GM18867 (cell line): Measurements from ENCODE around the gene CCDC6.
"Not testable (repeated sequence)": the region's sequence is repeated elsewhere in the genome, so short reads cannot be mapped to it uniquely, and the experiment has no call there.

Experiments
- ATAC-seq: cut with Tn5 transposase; IDR thresholded peaks from one replicate; pipeline ENCODE4 v1.9.1; 2021; ENCODE audit warnings: mild to moderate bottlenecking, moderate library complexity; ENCODE audit not compliant: unreplicated experiment

Gene CCDC6

DNA sequence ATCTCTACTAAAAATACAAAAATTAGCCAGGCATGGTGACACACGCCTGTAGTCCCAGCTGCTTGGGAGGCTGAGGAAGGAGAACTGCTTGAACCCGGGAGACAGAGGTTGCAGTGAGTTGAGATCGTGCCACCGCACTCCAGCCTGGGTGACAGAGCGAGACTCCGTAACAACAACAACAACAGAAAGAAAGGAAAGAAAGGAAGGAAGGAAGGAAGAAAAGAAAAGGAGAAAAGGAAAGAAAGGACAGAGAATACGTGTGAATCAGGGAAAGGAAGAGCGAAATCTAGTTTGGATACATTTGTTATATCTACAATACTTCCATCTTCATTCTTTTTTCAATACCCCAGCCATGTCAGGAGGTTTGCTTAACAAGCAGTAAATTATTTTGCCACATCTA lies 21.5 kb downstream of the CCDC6 start:
- not testable (repeated sequence) for ATAC-seq

DNA sequence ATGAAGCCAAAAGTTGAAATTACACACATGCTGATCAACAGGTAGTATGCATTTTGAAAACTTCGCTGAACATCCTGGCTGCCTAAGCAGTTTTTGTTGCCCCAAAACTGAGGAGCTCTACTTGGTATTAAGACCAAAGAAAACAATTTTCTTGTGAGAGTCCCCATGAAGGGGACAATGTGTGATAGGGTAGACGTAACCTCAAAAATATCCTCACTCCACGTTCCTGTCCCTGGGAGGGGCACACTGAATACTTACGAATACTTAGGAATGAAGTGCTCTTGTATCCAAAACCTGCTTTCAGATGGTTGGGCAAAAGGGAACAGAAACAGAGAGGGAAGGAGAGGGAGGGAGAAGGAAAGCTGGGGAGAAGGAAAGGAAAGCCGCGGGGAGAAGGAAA lies 24.7 kb downstream of the CCDC6 start:
- ATAC-seq: no peak

DNA sequence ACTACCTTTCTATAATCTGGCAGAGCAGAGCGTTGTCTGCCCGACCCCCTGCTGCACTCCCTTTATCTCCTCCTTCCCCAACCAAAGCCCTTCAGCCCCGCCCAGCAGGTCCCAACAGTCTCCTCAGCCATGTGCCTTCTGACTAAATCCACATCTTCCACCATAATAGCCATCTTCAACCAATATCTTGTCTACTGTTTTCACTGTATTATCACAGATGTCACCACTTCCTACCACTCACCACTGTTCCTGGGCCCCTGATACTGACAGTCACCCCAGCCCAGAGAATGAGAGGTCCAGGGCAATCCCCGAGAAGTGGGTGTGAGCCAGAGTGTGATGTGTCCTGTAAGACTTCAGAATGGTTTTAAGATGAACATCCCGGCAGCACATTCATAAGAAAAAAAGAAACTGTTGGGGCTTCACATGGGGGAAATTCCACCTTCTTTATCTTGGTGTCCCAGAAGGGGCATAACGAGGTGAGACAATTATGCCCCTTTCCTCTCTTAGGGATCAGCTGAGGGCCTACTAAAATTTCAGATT lies 25.3 kb downstream of the CCDC6 start:
- ATAC-seq: peak; percentile 63

DNA sequence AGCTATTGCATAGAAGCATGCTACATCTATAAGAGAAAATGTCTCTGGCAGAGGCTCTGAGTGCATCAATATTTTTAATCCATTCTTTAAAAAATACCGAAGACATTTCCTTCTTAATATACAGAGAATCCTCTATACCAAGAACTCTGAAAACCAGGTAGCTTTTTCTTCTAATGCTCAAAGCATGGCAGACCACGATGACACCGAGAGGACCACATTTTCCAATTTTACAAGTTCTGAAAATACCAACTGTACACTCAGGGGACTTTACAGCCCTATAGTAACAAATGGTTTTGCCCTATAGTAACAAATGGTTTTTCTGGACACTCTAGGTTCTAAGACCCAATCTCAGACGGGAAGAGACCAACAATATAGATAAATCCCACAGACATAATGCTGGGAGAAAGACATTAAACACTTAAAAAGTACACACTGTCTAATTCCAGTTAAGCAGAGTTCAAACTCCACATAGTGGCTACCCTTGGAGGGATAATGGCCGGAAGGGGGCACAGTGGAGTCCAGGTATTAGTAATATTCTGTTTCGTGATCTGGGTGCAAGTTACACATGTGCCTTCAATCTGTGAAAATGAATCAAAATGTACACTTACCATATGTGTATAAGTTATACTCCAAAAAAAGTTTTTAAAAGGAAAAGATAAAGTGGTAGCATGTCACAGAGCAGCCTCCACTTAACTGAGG lies 26.2 kb downstream of the CCDC6 start:
- ATAC-seq: no peak

DNA sequence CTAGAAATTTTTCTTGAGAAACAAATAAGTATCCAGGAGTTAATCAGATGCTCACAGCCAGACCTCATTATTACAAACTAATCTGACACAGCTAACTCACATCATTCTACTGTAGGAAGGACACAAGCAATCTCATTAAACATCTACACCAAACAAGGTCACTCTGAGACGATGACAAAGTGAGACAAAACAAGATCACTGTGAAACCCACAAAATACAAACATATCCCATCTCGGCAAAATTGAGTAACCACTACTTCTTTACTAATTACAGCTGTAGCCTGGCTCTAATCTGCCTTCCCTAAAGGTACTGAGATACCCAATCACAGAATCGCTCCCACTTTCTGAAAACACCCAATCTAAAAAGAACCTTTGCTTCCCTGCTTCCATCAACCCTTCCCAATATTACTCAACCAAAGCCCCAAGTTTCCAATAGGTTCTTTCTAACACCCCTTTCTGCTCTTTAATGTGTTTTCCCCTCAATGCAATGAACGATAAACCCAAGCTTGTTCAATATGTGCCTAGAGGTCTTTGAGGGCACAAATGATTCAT lies 26.9 kb downstream of the CCDC6 start:
- peak; percentile 61 for ATAC-seq

DNA sequence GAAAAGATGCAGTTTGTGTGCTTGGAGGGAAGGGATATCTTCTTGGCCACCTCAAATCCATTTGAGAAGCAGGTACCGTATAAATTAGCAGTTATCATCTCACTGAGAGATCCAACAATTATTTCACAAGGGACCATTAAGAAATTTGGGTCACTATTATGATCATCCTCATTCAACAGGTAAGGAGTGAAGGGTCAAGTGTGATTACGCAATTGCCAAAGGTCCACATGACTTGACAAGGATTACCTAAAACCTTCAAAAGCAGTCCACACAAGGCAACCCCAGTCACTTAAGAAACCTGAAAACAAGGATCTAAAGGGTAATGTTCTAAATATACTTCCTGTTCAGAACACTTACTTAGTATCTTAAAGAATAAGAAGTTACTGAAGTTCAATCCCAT lies 27.4 kb downstream of the CCDC6 start:
- ATAC-seq: no peak

DNA sequence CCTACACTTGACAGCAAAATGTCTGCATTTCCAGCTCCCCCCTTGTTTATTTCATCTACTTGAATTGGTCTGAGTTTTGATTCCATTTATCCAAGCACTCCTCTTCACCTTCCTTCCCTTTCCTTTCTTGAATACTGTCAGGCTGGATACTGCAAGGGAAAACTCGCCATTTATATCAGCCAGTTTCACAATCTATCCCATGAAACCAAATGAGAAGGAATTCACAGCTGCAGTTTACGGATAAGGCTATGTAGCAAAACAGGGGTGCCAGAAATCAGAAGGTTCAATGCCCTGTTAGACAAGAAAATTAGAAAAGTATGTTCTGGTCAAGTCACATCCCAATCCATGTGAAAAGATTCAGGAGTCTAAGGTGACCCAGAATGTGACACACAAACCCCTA lies 28.1 kb downstream of the CCDC6 start:
- no peak for ATAC-seq

DNA sequence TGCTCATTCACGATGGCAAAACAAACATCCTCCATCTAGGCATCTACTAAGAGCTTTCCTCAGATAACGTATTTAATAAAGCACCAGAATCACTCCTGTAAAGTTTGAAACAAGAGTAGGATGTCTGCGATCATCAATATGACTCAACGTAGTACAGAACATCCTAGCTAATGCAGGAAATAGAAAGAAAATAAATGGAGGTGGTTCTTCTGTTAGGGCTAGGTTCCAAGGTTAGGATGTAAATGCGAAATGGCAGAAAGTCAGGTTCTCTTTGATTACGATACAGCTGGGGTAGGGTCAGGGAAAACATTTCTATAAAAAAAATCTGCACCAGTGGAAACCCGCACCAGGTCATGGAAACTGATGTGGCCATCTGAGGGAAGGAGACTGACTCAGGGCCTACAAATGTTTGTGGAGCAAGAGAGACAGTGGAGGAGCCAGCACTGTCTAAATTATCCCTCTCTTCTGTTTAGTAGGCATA lies 29.1 kb downstream of the CCDC6 start:
- no peak for ATAC-seq

DNA sequence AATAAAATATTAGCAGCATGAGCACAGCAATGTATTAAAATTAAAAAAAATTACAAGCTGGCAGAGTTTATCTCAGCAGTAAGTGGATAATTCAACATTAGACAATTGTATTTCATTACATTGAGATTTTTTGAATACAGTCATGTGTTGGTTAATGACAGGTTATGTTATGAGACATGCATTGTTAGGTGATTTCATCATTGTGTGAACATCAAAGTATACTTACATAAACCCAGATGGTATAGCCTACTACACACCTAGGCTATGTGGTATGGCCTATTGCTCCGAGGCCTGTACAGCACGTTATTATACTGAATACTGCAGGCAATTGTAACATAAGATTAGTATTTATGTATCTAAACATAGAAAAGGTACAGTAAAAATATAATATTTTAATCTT lies 29.7 kb downstream of the CCDC6 start:
- no peak for ATAC-seq

DNA sequence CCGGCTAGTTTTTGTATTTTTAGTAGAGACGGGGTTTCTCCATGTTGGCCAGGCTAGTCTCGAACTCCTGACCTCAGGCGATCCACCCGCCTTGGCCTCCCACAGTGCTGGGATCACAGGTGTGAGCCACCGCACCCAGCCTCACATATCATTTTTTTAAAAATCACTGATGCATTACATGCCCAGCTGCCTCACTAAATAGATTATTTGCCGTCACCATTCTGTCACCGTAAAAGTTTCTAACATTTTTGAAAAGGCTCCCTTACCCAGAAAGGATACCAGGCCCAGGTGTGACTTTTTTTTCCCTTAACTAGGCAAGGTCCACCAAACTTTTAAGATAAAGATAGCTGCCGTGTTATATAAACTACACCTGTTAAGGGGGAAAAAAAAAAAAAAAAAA lies 30.1 kb downstream of the CCDC6 start:
- ATAC-seq: not testable (repeated sequence)

DNA sequence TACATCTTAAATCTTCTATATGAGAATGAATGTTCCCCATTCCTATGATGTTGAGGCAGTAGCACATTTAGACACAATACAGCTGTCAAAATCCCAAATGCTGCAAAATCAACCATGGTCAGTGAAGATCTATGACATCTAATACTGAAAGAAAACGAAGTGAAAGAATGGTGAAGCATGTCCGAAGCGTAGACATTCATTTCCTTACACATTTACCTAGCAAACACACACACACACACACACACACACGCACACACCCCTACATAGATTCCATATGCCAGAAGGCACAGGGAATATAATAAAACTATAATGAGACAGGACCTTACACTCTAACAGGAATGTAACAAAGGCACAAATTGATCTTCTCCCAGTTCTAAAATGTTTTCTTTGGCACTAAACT lies 32.5 kb downstream of the CCDC6 start:
- ATAC-seq: peak; percentile 81

DNA sequence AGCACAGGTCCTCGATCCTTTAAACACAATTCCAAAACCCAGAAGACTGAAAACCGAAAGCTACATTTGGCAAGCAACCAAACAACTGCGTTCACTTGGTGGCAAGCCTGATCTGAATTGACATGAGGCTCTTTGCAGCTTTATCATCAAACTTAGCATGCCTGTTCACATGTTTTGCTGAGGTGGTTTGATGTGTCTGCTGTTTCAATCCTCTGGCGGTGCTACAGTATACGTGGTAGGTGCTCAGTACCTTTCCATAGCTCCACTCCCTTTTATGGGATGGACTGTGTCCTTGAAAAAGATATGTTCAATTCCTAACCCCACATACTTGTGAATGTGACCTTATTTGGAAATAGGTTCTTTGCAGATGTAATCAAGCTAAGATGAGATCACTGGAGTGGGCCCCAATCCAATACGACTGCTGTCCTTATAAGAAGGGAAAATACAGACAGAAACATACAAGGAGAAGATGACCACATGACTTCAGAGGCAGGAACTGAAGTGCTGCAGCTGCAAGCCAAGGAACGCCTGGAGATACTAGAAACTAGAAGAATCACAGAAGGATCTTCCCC lies 33.4 kb downstream of the CCDC6 start:
- no peak for ATAC-seq

DNA sequence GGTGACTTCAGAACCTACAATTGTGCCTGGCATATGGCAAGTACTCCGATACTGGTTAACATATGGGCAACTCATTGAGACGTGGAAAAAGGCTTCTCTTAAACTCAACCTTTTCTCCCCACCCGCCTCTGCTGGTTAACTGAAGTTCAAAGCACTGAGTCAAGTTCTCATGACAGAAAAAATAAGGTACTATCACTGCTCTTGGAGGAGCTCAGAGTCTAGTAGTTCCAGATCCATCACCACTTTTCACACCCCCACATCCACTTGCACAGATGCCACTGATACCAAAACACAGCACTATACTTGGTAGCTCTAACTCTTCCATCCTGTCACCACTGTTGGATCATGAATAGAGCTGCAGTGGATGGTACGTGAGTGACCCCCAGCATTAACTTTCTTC lies 36.2 kb downstream of the CCDC6 start:
- no peak for ATAC-seq

DNA sequence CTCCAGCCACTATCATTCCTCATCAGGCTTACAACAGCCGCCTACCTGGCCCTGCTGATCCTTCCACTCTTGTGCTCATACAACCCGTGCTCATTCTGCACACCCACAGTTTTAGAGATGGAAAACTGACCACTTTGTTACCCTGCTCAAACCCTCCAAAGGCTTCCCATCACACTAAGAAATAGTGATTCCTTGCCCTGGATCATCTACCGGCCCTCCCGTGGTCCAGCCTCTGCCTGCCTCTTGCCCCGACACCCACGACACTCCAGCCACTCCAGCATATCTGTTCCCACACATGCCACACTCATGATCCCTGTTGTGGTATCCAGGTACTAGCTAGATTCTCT lies 36.8 kb downstream of the CCDC6 start:
- ATAC-seq: no peak

DNA sequence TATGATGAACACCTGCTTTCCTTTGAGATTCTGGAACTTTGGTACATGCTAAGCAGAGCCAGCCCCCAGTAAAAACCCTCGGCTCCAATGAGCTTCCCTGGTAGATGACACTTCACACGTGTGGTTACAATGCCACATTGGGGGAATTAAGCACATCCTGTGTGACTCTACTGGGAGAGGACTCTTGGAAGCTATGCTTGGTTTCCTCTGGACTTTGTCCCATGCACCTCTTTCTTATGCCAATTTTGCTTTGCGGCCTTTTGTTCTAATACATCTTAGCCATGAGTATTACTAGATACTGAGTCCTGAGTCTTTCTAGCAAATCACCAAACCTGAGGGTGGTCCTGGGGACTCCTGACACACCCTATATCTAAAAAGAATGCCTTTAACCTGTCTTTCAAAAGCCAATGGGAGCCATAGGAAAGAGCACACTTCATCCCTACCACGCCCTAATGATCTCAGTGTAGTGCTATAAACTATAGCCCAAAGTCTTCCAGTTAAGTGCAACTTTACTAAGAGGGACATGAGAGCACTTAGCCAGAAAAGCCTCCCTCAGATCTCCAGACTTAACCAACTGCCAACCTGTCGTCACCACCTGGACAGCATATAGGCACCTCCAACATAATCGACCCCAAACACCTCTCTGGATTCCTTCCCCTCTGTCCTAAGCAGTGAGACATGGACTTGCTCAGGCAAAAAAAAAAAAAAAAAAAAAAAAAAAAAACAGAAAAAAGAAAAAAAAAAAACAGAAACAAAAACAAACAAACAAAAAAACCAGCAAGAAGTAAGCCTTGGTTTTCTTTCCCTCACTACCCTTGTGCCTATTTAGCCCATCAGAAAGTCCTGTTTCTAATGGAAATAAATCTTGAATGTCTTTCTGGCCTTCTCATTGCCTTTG lies 37.4 kb downstream of the CCDC6 start:
- no peak for ATAC-seq

DNA sequence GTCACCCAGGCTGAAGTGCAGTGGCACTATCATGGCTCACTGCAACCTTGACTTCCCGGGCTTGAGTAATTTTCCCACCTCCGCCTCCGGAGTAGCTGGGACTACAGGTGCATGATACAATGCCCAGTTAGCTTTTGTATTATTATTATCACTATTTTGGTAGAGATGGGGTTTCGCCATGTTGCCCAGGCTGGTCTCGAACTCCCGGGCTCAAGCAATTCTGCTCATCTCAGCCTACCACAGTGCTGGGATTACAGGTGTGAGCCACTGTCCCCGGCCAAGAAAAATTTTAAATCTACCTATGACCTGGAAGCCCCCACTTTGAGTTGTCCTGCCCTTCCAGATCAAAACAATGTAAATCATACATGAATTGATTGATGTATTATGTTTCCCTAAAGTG lies 38.8 kb downstream of the CCDC6 start:
- no peak for ATAC-seq

DNA sequence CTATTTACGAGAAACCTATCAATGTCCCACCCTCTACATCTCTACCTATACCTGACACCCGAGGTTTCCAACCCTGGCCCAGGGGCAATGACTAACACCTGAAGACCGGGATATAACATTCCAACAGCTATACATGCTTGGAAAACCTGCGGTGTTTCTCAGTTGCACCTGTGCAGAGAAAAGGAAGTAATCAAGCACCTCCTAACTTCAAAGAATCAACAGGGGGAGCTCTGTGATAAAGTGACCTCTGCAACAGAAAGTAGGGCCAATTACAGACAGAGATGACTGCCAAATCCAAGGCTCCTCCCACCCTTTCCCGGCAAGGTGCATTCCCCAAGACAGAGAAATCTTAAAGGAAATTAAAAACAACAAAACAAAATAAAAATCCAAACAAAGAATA lies 41.3 kb downstream of the CCDC6 start:
- peak; percentile 81 for ATAC-seq

DNA sequence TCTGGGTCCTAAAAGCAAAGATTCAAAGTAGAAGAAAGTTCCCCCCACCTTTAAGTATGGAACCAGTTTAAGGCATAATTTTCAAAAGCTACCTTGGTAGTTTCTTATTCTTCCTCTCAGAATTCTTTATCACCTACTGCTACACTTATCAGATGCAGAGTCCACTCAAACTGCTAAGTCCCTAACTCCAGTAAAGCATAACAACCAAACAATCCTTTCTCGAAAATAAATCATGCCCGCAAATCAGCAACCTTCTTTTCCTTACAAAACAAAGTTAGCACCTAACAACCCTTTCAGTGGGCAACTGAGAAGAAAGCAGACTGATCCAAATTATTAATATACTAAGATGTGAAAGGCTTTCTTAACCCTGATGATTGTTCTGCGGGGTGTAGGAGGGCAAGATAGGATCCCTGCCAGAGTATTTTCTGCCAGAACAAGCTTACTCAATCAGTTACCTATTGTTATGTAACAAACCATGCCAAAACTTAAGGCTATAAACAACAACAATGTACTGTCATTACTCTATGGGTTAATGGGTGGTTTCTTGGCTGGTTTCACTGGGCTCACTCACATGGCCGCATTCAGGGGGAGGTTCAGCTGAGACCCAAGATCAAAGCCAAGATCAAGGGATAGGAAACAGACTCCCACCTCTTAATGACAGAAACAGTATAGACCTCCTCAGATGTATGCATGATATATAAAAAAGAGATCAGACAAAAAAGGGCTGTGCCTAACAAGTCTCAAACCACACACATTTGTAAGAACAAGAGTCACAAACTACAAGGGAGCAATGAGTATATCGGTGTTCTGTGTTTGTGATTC lies 42.0 kb downstream of the CCDC6 start:
- ATAC-seq: no peak

DNA sequence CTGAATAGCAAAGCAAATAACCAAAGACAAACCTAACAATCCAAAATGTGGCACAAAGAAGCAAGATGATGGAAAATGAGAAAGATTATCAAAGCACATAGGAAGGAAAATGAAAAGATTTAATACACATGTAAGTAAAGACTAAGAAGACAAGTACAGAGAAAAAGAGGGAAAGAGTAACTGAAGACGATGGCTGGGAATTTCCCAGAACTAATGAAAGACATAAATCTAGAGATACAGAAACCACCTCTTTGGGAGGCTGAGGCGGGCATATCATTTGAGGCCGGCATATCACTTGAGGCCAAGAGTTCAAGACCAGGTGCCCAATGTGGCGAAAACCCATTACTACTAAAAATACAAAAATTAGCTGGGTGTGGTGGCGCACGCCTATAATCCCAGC lies 46.8 kb downstream of the CCDC6 start:
- ATAC-seq: no peak

DNA sequence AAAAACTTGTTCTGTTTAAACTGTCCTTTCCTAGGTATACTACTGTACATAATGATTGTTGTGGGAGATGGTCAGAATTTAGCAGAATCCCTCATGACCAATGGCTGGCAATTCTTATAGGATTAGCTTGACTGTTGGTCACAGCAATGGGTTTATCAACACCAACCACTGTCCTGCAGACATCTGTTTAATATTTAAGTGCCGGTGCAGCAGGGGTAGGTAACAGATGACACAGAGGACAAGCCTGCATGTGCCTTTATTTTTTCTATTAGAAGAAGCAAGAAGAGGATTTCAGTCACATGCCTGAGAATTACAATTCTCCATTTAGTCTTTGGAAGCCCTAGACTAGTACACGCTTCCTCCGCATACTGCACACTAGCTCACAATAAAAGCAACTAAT lies 48.4 kb downstream of the CCDC6 start:
- ATAC-seq: no peak

DNA sequence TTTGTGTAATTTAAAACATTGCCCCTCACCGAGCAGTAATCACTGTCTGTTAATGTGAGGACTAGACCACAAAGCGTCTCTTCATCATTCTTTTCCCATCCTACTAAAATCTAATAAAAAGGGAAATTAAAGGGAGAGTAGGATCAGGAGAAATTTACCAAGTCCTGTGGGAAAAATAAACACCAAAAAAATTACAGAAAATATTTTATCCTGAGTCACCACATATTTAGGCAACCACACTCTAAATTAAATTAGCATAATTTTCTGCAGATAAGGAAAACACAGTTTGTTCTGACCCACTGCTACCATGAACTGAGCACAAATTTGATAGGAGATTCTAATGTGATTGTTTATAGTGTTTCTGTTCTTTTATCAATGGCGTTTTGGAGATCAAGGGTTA lies 49.3 kb downstream of the CCDC6 start:
- ATAC-seq: no peak
